Kidney (tissue), 14 donors: ENCODE data around the gene ABHD11. TPM values are rescaled to one million over a fixed set of nuclear protein-coding genes. Genes with fewer than 3 reads are reported as not detected.
A peak's percentile ranks its signal among the peaks of the same experiment; 100 is the strongest.

ENCODE experiments used
- DNase-seq, 5 donors: peaks; one replicate each; pipeline ENCODE4 v3.0.0-alpha.2; 2013 to 2020
- FAIRE-seq: peaks from 2 replicates; lab custom pipeline; 2012; peaks lifted over from hg19 to GRCh38; lab: Jason Lieb, UNC
- H3K27ac ChIP-seq, 2 donors: one replicate each; pipeline ENCODE4 v1.7.0; 2013; ENCODE audit warnings: low read depth in 2 of 2, low read length in 2 of 2, inconsistent platforms in 1 of 2
- H3K27me3 ChIP-seq: one replicate; pipeline ENCODE4 v1.7.1; 2013; ENCODE audit warnings: low read length, inconsistent platforms; ENCODE audit not compliant: control insufficient read depth, insufficient read depth
- H3K36me3 ChIP-seq, 3 donors: one replicate each; pipeline versions ENCODE4 v1.7.0 to v1.7.1; 2013; ENCODE audit warnings: low read length in 3 of 3, control low read depth in 1 of 3, inconsistent platforms in 1 of 3; ENCODE audit not compliant: insufficient read depth in 3 of 3, control insufficient read depth in 2 of 3
- H3K4me1 ChIP-seq, 3 donors: one replicate each; pipeline versions ENCODE4 v1.7.0 to v1.7.1; 2013; ENCODE audit warnings: low read length in 3 of 3, inconsistent platforms in 1 of 3, low read depth in 1 of 3; ENCODE audit not compliant: control insufficient read depth in 2 of 3, insufficient read depth in 2 of 3
- H3K4me3 ChIP-seq, 3 donors: one replicate each; pipeline versions ENCODE4 v1.7.0 to v1.8.1; 2013; ENCODE audit warnings: low read length in 3 of 3, control low read depth in 1 of 3, inconsistent platforms in 1 of 3
- H3K9ac ChIP-seq, 3 donors: one replicate each; pipeline versions ENCODE4 v1.7.0 to v1.7.1; 2013; ENCODE audit warnings: low read length in 3 of 3, control low read depth in 1 of 3, inconsistent platforms in 1 of 3
- H3K9me3 ChIP-seq, 3 donors: one replicate each; pipeline versions ENCODE4 v1.7.0 to v1.7.1; 2013; ENCODE audit warnings: low read length in 3 of 3, control low read depth in 1 of 3, inconsistent platforms in 1 of 3; ENCODE audit not compliant: control insufficient read depth in 2 of 3, insufficient read depth in 1 of 3
- intact Hi-C: fragments of 100-400 bp; cut with DNase I; formaldehyde crosslinking; loops from one replicate; pipeline ENCODE4 v1.11.1; 2022
- polyA plus RNA-seq: library from polyadenylated mRNA; stranded (reverse); fragments of 350-450 nt; fragmentation: Illumina TruSeq; extraction: RNeasy Lipid Tissue Mini Kit (QIAGEN cat#74804); gene quantifications from one replicate; pipeline ENCODE4 v1.2.3, GENCODE V29; 2014; ENCODE audit warnings: low read depth, low replicate concordance; ENCODE audit not compliant: insufficient read depth
- total RNA-seq: library from RNA; stranded (reverse); fragmentation: NEBNext Ultra II Directional; extraction: Animal tissue kit (Norgen Biotek cat#: 25700); gene quantifications from one replicate; pipeline ENCODE4 v1.2.1, GENCODE V29; 2021
- TF ChIP-seq, protein P1 (sequence below): IDR thresholded peaks from 3 replicates; pipeline ENCODE4 v1.5.1; 2012; ENCODE audit warnings: mild to moderate bottlenecking, moderate library complexity, borderline replicate concordance; ENCODE audit not compliant: insufficient read depth; ENCODE audit errors: extremely low read depth
- donor health status: control.
- donor health status: control.
- donor health status: control.
- donor health status: control.
- donor health status: control.
- donor health status: DM: yes; HTN: yes; CAD: no.
- donor health status: Normal renal cell carcinoma (clear cell type).

The ABHD11 gene
- total and polyA plus RNA-seq, 2 donors from 2014 or later, result 55.3 to 95.7 TPM

DNA sequence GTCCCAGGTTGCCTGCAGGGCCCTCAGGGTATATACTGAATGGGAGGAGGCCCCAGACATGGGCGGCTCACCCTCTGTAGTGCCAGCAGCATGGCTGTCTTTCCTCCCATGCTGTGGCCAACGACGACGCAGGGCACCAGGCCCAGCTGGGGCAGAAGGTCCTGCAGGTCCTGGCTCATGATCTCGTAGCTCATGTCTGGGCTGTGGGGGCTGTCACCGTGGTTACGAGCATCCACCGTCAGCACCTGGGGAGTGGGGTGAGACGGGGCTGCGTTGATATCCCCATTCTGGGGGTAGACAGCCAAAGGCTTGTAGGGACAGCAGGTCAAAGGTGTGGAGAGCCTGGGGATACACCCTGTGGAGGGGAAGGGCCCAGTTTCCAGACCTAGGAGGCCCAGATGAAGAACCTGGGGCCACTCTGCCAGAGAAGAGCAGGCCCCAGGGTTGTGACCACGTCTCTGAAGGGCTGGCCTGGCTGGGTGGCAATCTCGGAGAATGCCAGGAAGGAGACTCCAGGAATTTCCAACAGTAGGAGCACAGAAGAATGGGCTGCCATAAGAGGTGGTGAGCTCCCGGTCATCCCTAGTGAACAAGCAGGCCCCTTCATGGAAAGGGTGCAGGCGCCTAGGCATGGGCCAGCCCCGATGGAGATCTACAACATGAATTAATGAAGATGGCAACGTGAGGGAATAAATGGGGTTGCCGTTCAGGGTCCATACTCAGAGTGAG is 947 bp downstream of the ABHD11 start:
- H3K9ac ChIP-seq, result peak overlapping the region in 1 of 3 donors; percentile 73
- peaks cover 0 to 6% (median 5%) of the 10 kb centered on the region in 3 donors for H3K36me3 ChIP-seq
- H3K27ac ChIP-seq, result peak overlapping the region; percentile 22 to 92
- peaks cover 3 to 21% (median 13%) of the 10 kb centered on the region in 3 donors for H3K4me1 ChIP-seq
- peak overlapping the region; percentile 32 to 84 (median 62) for H3K4me3 ChIP-seq
- DNase-seq, result peak in 2 of 5 donors; percentile 80
- no peaks in the 10 kb centered on the region for H3K27me3 ChIP-seq
- TF ChIP-seq, protein P1, sequence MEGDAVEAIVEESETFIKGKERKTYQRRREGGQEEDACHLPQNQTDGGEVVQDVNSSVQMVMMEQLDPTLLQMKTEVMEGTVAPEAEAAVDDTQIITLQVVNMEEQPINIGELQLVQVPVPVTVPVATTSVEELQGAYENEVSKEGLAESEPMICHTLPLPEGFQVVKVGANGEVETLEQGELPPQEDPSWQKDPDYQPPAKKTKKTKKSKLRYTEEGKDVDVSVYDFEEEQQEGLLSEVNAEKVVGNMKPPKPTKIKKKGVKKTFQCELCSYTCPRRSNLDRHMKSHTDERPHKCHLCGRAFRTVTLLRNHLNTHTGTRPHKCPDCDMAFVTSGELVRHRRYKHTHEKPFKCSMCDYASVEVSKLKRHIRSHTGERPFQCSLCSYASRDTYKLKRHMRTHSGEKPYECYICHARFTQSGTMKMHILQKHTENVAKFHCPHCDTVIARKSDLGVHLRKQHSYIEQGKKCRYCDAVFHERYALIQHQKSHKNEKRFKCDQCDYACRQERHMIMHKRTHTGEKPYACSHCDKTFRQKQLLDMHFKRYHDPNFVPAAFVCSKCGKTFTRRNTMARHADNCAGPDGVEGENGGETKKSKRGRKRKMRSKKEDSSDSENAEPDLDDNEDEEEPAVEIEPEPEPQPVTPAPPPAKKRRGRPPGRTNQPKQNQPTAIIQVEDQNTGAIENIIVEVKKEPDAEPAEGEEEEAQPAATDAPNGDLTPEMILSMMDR, result no peak
- intact Hi-C loops, result no loop called here
- FAIRE-seq, result no peak
- no peaks in the 10 kb centered on the region for H3K9me3 ChIP-seq

- Histone ChIP-seq H3K9ac (peak overlapping the region in 1 of 3 donors; percentile 4), H3K27me3 (no peaks in the 10 kb centered on the region), H3K4me1 (peaks cover 0 to 15% (median 5%) of the 10 kb centered on the region in 3 donors), H3K27ac (no peak overlapping the region), H3K36me3 (peaks cover 0 to 6% (median 5%) of the 10 kb centered on the region in 3 donors), H3K4me3 (no peak overlapping the region), H3K9me3 (no peaks in the 10 kb centered on the region)
- no peak for DNase-seq
- intact Hi-C loops, result no loop called here
- no peak for FAIRE-seq
- TF ChIP-seq, protein P1, result no peak
Measured at GRCh38 chr7:73736885-73737284, 1.7 kb downstream of the ABHD11 start.

GRCh38 chr7:73735528-73735905 is 3.1 kb downstream of the ABHD11 start:
- peaks cover 0 to 6% (median 5%) of the 10 kb centered on the region in 3 donors for H3K36me3 ChIP-seq
- no peaks in the 10 kb centered on the region for H3K9me3 ChIP-seq
- peaks cover 0 to 12% (median 0%) of the 10 kb centered on the region in 3 donors for H3K4me1 ChIP-seq
- TF ChIP-seq, protein P1, result no peak
- peak overlapping the region; percentile 60 to 79 for H3K27ac ChIP-seq
- no peak overlapping the region for H3K4me3 ChIP-seq
- H3K27me3 ChIP-seq, result no peaks in the 10 kb centered on the region
- peak in 2 of 5 donors; percentile 53 to 80 for DNase-seq
- no peak overlapping the region for H3K9ac ChIP-seq
- intact Hi-C loops, result no loop called here
- no peak for FAIRE-seq
